A549 (cell line): ENCODE measurements around the gene MAP2K6.

Experiments
- GATA3 ChIP-seq: IDR thresholded peaks from 2 replicates; pipeline ENCODE4 v1.6.1; 2012; ENCODE audit warnings: borderline replicate concordance
- NFE2L2 ChIP-seq: fragments of 150-350 bp; conservative IDR thresholded peaks from 2 replicates; pipeline ENCODE4 v1.6.1; 2014; ENCODE audit warnings: low read length
- TF ChIP-seq, protein P1 (sequence below): fragments of >200 bp; sonication (Bioruptor Twin); formaldehyde crosslinking; IDR thresholded peaks from 3 replicates; pipeline ENCODE4 v1.5.1; 2016

DNA sequence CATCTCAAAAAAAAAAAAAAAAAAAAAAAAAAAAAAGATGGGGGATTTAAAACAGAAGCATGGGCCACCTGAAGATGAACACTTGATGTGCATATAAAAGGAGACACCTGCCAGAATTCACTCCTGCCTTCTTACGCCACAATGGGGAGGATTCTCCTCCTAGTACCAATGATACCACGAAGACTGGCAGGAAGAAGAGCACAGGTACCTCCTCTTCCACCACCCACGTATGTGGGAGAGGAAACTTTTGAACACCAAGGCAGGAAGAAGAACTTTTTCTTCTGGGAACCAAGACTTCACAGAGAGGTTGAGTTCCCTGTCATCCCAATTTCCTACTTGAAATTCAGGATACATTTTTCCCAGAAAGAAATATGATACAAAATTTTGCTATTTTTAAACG lies 2.7 kb upstream of the MAP2K6 start:
- TF ChIP-seq, protein P1, sequence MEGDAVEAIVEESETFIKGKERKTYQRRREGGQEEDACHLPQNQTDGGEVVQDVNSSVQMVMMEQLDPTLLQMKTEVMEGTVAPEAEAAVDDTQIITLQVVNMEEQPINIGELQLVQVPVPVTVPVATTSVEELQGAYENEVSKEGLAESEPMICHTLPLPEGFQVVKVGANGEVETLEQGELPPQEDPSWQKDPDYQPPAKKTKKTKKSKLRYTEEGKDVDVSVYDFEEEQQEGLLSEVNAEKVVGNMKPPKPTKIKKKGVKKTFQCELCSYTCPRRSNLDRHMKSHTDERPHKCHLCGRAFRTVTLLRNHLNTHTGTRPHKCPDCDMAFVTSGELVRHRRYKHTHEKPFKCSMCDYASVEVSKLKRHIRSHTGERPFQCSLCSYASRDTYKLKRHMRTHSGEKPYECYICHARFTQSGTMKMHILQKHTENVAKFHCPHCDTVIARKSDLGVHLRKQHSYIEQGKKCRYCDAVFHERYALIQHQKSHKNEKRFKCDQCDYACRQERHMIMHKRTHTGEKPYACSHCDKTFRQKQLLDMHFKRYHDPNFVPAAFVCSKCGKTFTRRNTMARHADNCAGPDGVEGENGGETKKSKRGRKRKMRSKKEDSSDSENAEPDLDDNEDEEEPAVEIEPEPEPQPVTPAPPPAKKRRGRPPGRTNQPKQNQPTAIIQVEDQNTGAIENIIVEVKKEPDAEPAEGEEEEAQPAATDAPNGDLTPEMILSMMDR, result no peak
- TF ChIP-seq GATA3 (no peak), NFE2L2 (no peak)
